OCI-LY3 (cell line): ENCODE data around the gene CDH9.

Source experiments
- EZH2phosphoT487 ChIP-seq: fragments of 200-600 bp; shearing (Covaris generic); IDR thresholded peaks from 2 replicates; pipeline ENCODE4 v1.6.1; 2018; ENCODE audit warnings: antibody characterized with exemption, mixed run types, low read depth
- TF ChIP-seq, protein P1 (sequence below): fragments of 200-600, 300-600 bp; sonication (generic); IDR thresholded peaks from 2 replicates; pipeline ENCODE4 v1.5.1; 2014; ENCODE audit warnings: antibody characterized with exemption, low read length, low read depth

- TF ChIP-seq, protein P1, sequence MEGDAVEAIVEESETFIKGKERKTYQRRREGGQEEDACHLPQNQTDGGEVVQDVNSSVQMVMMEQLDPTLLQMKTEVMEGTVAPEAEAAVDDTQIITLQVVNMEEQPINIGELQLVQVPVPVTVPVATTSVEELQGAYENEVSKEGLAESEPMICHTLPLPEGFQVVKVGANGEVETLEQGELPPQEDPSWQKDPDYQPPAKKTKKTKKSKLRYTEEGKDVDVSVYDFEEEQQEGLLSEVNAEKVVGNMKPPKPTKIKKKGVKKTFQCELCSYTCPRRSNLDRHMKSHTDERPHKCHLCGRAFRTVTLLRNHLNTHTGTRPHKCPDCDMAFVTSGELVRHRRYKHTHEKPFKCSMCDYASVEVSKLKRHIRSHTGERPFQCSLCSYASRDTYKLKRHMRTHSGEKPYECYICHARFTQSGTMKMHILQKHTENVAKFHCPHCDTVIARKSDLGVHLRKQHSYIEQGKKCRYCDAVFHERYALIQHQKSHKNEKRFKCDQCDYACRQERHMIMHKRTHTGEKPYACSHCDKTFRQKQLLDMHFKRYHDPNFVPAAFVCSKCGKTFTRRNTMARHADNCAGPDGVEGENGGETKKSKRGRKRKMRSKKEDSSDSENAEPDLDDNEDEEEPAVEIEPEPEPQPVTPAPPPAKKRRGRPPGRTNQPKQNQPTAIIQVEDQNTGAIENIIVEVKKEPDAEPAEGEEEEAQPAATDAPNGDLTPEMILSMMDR, result no peak
- TF ChIP-seq EZH2phosphoT487, result no peak
Measured at GRCh38 chr5:26945901-26946300, 92.5 kb downstream of the CDH9 start.
